Measurements from ENCODE around the gene COL4A6.

Gene COL4A6

GRCh38 chrX:108156934-108157466 is 281.2 kb downstream of the COL4A6 start:
- DNase-seq (no peak), ATAC-seq (no peak)

GRCh38 chrX:108156082-108156481 is 282.1 kb downstream of the COL4A6 start:
- DNase-seq (no peak), ATAC-seq (no peak)

GRCh38 chrX:108148524-108148923 is 289.7 kb downstream of the COL4A6 start:
- peak; percentile 71 for ATAC-seq
- DNase-seq: no peak

- ATAC-seq: no peak
- DNase-seq: no peak
These were observed 299.2 kb downstream of the COL4A6 start for GRCh38 chrX:108138814-108139702.

DNA sequence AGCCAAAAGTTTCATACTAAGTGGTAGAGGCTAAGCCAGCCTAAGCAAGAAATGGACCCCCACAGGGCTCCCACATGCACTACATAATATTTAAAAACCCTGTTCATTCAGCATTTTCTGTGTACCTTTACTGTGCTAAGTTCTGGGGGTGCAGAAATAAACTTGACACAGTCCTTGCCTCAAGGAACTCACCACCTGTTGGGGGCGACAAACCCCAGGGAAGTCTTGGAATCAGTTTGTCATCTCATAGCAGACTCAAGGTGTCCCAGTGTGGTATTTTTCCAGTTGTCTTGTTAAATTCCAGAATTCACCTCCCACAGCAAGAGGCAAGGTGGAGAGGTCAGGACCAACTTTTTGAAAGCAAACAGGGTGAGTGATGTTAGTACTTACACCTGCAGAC is 303.5 kb downstream of the COL4A6 start:
- DNase-seq (peak; percentile 4), ATAC-seq (no peak)

- no peak for ATAC-seq
- no peak for DNase-seq
These were observed 305.3 kb downstream of the COL4A6 start for GRCh38 chrX:108132876-108133275.

DNA sequence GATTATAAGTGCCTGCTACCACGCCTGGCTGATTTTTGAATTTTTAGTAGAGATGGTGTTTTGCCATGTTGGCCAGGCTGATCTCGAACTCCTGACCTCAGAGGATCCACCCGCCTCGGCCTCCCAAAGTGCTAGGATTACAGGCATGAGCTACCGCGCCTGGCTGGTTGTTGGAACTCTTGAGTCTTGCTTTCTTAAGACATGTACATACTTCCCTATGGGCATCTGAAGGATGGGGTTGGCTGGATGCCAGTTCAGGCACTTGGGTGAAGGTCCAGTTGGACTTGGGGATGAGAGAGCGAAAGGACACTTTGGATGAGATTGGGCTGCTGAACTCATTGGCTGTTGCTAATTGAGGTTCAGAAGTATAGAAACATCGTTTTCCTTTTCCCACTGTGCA is 306.2 kb downstream of the COL4A6 start:
- ATAC-seq: no peak

DNA sequence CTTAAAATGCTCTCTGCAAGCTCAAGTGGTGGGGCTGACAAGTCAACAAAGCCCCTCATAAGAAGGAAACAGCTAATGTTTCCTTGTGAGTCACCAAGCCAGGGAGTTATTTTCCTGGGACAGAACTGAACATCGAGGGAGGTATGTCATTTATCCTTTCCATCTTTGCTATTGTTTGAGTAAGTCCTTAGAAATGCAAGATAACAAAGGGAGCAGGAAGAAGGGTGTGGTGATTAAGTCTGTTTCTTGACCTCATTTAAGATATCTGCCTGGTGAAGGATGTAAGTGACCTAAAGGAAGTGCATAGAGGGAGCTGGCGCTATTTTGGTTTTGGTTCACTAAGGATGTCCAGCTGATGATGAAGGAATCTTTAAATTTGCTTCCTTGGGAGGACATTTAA is 306.8 kb downstream of the COL4A6 start:
- ATAC-seq (no peak), DNase-seq (no peak)

More for the DNA sequence above, 306.2 kb downstream of the COL4A6 start:
- DNase-seq: no peak

DNA sequence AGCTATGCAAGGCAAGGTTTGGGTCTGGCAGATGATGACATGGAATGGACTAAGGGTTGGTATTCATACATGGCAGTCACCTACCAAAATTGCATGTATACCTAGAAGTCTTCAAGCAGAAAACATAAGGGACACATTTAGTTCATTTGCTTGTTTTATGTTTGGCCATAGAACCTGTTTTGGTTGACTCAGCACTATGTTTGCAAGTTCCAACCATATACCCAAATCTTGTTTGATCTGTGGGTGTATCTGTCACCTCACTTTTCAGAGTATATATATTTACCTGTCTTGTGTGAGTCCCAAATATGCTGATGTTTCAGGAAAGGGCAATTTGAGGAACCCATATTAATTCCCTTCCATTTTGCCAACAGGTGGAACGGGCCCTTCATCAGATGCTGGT is 307.3 kb downstream of the COL4A6 start:
- DNase-seq: no peak
- ATAC-seq: no peak

GRCh38 chrX:108127152-108127551 is 311.1 kb downstream of the COL4A6 start:
- ATAC-seq (no peak), DNase-seq (no peak)

- ATAC-seq (no peak), DNase-seq (no peak)
These were observed 311.6 kb downstream of the COL4A6 start for GRCh38 chrX:108126661-108127060.

GRCh38 chrX:108123591-108124366 is 314.4 kb downstream of the COL4A6 start:
- no peak for ATAC-seq
- DNase-seq: no peak

DNA sequence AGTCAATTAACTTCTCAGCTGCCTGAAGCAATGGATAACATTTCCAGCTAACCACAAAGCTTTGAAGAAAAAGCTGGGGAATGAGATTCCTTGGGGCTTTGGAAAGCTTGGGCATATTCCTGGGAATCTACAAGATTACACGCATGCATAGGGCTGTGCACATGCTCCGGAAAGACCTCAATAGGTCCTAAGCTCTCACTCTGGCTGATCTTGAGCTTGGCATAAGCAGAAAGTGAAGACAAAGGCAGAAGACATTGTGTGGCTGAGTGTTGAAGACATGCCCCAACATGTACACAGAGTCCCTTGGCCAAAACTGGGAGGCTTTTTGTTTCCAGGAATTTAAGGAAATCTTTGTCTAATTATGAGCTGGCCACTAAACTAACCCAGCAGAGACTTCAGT is 315.5 kb downstream of the COL4A6 start:
- DNase-seq (no peak), ATAC-seq (no peak)

DNA sequence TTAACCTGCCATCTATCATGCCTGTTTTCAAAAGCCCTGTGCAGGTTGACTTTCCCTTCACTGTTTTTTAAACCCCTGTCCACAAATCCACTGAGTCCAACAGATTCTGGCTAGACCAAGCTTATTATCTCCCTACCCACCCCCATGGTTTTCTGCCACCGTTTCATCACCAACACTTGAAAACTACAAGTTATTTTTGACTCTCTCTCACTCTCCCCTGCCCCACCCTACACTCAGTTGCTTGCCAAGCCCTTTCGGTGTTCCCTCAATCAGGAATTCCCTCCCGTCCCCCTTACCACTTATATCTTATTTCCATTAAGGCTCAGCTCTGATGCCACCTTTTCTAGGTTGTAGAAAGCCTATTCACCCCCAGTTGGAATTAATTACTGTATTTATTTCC is 316.9 kb downstream of the COL4A6 start:
- DNase-seq (no peak), ATAC-seq (no peak)

DNA sequence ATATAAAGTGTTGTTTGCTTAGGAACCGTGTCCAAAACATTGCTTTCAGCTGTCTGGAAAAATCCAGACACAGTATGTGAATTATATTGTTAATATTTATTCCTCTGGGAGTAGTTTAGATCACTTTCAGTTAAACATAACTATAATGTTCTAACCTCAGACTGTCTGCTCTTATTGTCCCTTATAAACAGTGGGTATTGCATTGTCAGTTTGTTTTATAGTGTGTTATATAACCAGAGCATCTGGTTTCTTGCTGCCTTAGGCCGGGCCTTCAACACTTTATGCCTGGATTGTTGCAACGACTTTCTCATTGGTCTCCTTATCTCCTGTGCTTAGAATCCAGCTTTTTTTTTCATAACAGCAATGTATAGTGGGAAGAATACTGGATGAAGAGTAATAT is 320.2 kb downstream of the COL4A6 start:
- DNase-seq (no peak), ATAC-seq (no peak)

DNA sequence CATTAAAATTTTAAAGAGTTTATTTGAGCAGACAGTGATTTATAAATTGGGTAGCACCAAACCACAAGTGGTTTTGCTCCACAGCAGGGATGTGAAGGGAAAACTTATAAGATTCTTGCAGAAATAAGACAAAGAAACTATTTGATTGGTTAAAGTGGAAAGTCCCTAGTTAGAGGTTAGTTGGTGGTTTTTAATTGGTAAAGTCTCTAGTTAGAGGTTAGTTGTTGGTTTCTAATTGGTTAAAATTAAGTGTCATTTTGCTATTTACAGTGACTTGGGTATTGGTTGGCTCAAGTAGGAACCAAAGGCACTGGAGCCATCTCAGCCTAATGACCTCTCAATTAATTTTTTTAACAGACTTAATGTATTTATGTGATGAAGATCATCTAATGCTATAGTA is 323.7 kb downstream of the COL4A6 start:
- DNase-seq: no peak
- ATAC-seq: no peak

Data from stimulated activated naive CD8-positive, alpha-beta T cell treated with anti-CD3 and anti-CD28 coated beads, Interleukin-15, Interleukin-2, amounts not matched to agents 100 U/mL and 50 U/mL, for 24 hours (primary cell).